Mesothelial cell of epicardium (in vitro differentiated cells): Measurements from ENCODE around the gene PIEZO2. TPM values are rescaled to one million over a fixed set of nuclear protein-coding genes. Genes with fewer than 3 reads are reported as not detected.

Experiments
- DNase-seq, 2 experiments: peaks; one replicate each; pipeline ENCODE4 v3.0.0; 2021; ENCODE audit warnings: low spot score in 2 of 2; ENCODE audit not compliant: unreplicated experiment in 2 of 2
- H3K27ac Mint-ChIP-seq: 2 replicates; pipeline ENCODE4 v1.8.0; 2021; ENCODE audit warnings: mixed read lengths
- H3K27me3 Mint-ChIP-seq: 2 replicates; pipeline ENCODE4 v1.8.0; 2021; ENCODE audit warnings: low read depth, mixed read lengths
- H3K36me3 Mint-ChIP-seq: 2 replicates; pipeline ENCODE4 v1.8.0; 2021; ENCODE audit warnings: mixed read lengths
- H3K4me1 Mint-ChIP-seq: 2 replicates; pipeline ENCODE4 v1.8.0; 2021; ENCODE audit warnings: mixed read lengths
- H3K4me3 Mint-ChIP-seq: 2 replicates; pipeline ENCODE4 v1.8.0; 2021; ENCODE audit warnings: mild to moderate bottlenecking, moderate library complexity, mixed read lengths
- H3K9me3 Mint-ChIP-seq: 2 replicates; pipeline ENCODE4 v1.8.0; 2021; ENCODE audit warnings: mixed read lengths
- CTCF ChIP-seq: fragments of 200-600 bp; sonication (generic); IDR thresholded peaks from one replicate; pipeline ENCODE4 v1.5.0; 2021; ENCODE audit warnings: antibody characterized with exemption; ENCODE audit not compliant: unreplicated experiment
- total RNA-seq: library from RNA; stranded (reverse); gene quantifications from 3 replicates; pipeline ENCODE4 v1.2.1, GENCODE V29; 2021

The PIEZO2 gene
- total RNA-seq, 1 donor from 2014 or later, result 36.7 TPM

- no peak for TF ChIP-seq CTCF
- peak overlapping the region; percentile 94 for H3K27ac Mint-ChIP-seq
- H3K9me3 Mint-ChIP-seq, result no peaks in the 10 kb centered on the region
- H3K4me1 Mint-ChIP-seq, result peaks cover 23% of the 10 kb centered on the region
- no peaks in the 10 kb centered on the region for H3K27me3 Mint-ChIP-seq
- H3K36me3 Mint-ChIP-seq, result peaks cover 9% of the 10 kb centered on the region
- no peak overlapping the region for H3K4me3 Mint-ChIP-seq
- no peak for DNase-seq
Measured at GRCh38 chr18:10798727-10799550, 350.4 kb downstream of the PIEZO2 start.

GRCh38 chr18:10797896-10798295 is 351.5 kb downstream of the PIEZO2 start:
- peaks cover 23% of the 10 kb centered on the region for H3K4me1 Mint-ChIP-seq
- no peak overlapping the region for H3K4me3 Mint-ChIP-seq
- no peaks in the 10 kb centered on the region for H3K27me3 Mint-ChIP-seq
- DNase-seq, result no peak
- H3K27ac Mint-ChIP-seq, result peak overlapping the region; percentile 94
- no peak for TF ChIP-seq CTCF
- H3K36me3 Mint-ChIP-seq, result peaks cover 9% of the 10 kb centered on the region
- H3K9me3 Mint-ChIP-seq, result no peaks in the 10 kb centered on the region

- H3K27ac Mint-ChIP-seq, result no peak overlapping the region
- H3K4me3 Mint-ChIP-seq, result no peak overlapping the region
- DNase-seq, result no peak
- H3K36me3 Mint-ChIP-seq, result peaks cover 5% of the 10 kb centered on the region
- peaks cover 29% of the 10 kb centered on the region for H3K4me1 Mint-ChIP-seq
- H3K9me3 Mint-ChIP-seq, result no peaks in the 10 kb centered on the region
- no peaks in the 10 kb centered on the region for H3K27me3 Mint-ChIP-seq
- TF ChIP-seq CTCF, result no peak
Measured at GRCh38 chr18:10794771-10795170, 354.6 kb downstream of the PIEZO2 start.

DNA sequence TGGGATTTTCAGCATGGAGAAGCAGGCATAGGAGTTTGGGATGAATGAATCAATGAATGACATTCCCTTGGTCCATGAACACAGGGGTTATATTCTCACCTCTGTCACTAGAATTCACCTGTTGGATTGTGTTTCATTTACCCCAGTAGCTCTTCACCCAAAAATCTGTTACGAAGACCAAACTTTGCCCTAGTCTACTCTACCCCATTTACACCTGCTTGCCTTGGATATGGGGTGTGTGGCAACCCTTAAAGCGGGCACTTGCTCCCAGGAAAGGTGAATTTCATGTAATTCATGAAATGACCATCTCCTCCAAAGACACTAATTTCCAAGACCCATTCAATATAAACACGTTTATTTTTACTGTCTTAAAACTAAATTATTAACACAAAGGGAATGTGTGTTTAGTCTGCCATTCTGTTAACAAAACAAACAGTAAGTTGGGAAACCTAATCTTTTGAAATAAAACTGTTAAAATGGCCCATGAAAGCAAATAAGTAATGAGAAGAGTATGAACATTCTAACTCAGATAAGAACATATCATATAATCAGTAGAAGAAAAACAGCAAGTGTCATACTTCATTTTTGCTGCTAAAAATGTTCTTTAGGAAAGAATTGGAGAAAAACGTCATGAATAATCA is 355.5 kb downstream of the PIEZO2 start:
- H3K4me3 Mint-ChIP-seq, result no peak overlapping the region
- H3K27ac Mint-ChIP-seq, result peak overlapping the region; percentile 37
- no peaks in the 10 kb centered on the region for H3K27me3 Mint-ChIP-seq
- H3K9me3 Mint-ChIP-seq, result no peaks in the 10 kb centered on the region
- peaks cover 5% of the 10 kb centered on the region for H3K36me3 Mint-ChIP-seq
- no peak for DNase-seq
- TF ChIP-seq CTCF, result no peak
- peaks cover 21% of the 10 kb centered on the region for H3K4me1 Mint-ChIP-seq

GRCh38 chr18:10792181-10792580 is 357.2 kb downstream of the PIEZO2 start:
- Mint-ChIP-seq H3K4me1 (peaks cover 6% of the 10 kb centered on the region), H3K9me3 (no peaks in the 10 kb centered on the region), H3K36me3 (peaks cover 3% of the 10 kb centered on the region), H3K27ac (no peak overlapping the region), H3K4me3 (no peak overlapping the region), H3K27me3 (no peaks in the 10 kb centered on the region)
- no peak for TF ChIP-seq CTCF
- DNase-seq, result no peak
